GM21529 (cell line): ENCODE measurements around the gene HNMT.
A peak's percentile ranks its signal among the peaks of the same experiment; 100 is the strongest.

Experiments
- ATAC-seq: cut with Tn5 transposase; IDR thresholded peaks from one replicate; pipeline ENCODE4 v1.9.1; 2021; ENCODE audit not compliant: unreplicated experiment

Gene HNMT

DNA sequence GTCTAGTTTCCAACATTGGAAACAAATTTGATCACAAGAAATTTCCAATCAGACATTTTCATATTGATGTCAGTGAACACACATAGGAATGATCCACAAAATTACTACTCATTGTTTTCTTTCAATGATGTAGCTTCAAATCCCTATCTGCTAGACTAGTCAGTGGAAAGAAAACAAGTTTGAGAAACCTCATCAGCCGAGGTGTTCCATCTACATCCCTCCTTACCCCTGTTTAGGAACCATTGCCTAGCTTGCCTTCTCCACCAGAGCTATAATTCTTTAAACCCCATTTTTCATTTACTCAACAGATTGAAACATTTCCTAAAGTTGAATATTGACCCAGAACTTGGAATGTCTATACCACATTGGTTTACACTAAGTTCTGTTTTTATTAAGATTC is 45.3 kb downstream of the HNMT start:
- ATAC-seq = no peak

DNA sequence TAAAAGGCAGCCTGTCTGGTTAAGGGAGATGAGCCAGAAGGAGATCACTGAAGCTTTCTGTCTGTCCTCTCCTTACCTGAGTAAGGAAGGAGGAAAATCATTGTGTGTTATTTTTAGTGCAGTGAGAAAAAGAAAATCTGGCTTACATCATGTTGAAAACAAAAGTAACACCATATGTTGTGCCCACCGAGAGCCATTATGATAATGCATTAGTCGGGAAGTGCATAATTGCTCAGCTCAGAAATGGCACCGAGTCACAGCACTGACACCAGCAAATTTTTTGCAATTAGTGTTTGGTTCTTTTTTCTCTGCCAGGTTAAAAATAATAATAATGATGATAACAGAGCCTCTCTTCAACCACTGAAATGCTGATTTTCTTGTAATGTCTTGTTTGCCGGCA is 46.6 kb downstream of the HNMT start:
- ATAC-seq = no peak

DNA sequence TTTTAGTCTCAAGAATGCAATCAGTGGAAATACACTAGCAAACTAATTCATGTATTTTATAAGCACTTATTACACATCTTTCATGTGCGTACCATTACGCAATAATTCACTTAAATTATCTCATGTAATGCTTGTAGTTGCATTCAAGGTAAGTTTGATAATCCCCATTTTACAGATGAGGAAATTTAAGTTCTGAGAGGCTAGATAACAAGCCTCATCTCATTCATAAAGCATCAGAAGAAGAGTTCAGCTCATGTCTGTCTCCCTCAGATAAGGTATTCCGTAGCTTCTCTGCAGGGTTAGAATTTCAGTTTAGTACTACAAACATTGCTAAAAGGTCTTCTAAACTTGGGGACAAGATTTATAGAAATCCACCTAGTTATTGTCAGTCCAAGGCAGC is 47.8 kb downstream of the HNMT start:
- ATAC-seq = no peak

DNA sequence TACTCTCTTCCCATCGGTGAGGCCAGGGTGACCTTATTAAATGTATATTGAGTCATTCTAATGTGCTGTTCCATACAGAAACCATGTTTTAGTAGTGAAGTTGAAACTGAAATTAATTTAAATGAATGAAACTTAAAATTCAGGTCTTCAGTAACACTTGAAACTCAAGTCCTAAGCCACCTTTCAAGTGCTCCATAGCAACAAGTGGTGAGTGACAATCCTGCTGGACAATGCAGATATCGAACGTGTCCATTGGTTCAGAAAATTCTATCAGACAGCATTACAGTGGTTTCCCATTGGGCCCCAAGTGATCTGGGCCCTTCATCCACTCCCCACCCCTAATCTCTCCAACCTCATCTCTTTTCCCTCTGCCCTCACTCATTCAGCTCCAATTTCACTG is 48.7 kb downstream of the HNMT start:
- ATAC-seq = no peak

DNA sequence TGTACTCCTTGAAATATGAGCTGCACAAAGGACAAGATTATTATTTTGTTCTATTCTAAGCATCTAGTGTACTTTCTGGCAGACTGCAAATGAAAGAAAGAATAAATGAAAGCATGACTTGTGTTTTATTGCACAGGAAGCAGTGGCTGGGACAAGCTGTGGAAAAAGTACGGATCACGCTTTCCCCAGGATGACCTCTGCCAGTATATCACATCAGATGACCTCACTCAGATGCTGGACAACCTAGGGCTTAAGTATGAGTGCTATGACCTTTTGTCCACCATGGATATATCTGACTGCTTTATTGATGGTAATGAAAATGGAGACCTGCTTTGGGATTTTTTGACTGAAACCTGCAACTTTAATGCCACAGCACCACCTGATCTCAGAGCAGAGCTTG is 49.4 kb downstream of the HNMT start:
- ATAC-seq = no peak

DNA sequence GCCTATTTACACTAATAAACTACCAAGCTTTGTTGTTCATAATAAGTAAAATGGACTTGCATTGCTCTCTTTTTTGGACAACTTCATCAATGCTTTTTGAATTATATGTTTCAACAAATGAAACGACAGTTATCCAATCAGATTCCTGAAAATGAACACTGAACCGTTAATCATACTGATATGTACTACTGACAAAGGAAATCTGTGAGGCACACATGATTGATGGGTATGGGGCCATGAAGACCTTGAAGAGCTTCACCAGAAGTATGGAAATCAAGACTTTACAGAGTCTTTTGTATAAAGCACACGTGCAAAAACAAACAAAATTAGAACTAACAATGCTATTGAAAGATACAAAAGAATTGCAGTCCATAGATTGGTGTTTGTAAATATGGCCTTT is 51.2 kb downstream of the HNMT start:
- no peak for ATAC-seq

DNA sequence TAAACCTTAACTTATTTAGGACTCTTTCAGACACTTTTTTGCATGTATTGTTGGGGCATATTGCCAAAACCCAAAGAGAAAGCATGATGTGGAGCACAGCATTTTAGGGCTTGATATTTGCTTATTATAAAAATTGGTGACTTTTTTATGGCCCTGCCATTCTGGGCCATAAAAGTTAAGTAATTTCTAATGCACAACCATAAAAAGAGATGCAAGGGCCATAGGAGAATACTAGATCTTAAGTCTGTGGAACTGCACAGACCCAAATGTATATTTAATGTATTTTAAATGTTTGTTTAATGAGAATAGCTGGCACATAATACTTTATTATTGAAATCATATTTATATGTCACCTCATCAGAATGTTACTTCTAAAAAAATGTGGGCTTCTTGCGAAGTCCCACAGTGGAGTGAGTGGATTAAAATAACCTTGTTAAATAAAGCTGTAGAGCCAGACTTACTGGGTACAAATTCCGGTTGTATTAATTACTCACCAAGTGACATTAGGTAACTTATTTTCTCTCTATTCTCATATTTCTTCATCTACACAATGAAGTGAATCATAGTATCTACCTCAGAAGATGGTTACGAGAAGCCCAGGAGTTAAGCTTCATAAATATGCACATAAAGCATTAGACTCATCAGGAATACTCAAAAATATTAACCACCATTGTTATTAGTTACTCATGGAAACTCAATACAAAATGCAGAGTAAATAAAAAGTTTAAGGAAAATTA is 52.2 kb downstream of the HNMT start:
- ATAC-seq = no peak

DNA sequence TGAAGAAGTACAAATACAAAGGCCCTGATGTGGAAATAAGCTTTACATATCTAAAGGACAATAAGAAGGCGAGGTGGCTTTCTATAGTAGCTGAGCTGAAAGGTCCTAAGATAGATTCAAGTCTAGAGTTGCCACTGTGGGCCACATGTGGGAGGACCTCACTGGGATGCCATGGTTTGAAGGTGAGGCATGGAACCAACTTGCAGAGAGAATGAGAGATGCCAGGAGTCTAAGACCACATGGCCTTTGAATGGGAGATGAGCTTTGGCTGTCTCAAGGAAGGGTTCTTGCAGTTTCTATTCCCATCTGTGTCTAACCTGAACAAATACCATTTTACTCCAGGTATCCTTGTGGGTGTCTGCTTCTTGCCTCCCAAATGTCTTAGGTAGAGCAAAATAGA is 53.6 kb downstream of the HNMT start:
- ATAC-seq = no peak

DNA sequence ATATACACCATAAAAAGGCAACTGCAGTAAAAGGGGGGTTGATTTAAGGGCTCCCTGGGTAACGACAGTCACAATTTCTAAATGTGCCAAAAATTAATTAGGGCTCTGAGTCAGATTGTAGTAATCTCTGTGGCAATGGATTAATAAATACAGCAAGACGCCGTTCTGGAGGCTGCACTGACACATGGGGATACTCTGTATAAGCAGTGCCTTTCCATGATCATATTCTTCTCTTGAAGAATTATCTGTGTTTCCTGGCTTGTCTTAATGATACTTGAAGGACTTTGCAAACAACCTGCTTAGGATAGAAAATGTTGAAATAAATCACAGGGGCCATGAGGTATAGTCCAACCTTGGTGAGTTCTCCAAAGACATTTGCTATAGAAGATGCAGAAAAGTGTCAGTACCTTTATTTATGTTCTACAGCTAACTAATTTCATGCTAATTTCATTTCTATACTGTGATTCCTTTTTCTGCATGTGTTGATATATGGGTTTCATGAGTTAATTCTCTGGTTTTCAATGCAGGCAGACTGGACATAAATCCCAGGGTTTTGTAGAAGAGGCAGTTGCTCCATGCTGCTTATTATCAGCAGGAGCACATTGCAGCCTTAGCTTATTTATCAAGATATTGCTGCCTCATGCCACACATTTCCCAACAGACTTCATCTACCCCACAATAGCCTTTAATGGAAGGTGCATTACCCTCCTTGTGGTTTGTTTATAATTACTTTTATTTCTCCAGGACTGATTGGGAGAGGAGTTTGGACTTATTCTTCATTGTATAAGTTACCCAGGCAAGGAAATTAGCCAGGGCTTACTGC is 54.8 kb downstream of the HNMT start:
- ATAC-seq = no peak

DNA sequence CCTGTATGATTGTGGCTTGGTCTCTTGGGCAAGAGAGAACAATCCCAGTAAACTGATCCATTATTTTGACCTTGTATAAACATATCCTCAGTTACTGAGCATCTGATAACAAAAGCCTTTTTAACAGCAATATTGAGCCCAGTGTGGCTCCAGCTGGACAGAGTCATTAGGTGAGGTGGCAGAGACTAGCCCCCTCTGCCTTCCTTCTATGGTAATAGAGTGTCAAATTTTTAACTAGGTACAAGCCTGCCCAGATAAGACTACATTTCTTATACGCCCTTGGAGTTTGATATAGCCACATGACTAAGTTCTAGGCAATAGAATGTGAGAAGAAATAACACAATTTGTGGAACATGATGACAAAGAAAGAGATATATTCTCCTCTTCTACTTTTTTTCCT is 56.2 kb downstream of the HNMT start:
- ATAC-seq = no peak

DNA sequence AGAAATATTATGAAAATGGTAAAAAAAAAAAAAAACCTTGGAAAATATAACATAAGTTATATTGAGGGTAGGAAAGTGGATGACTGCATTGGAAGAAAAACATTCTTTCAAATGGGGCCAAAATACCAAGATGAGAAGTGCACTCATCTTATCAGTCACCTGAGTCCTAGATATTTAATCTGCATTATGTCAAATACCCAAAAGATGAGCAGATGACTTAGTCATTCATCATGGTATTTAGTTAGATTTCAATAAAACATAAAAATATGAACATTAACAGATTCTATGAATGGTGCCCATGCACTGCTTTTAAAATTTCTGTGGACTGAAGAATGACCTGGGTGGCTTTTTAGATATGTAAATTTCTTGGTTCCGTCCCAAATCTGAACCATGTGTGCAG is 56.9 kb downstream of the HNMT start:
- ATAC-seq = no peak

DNA sequence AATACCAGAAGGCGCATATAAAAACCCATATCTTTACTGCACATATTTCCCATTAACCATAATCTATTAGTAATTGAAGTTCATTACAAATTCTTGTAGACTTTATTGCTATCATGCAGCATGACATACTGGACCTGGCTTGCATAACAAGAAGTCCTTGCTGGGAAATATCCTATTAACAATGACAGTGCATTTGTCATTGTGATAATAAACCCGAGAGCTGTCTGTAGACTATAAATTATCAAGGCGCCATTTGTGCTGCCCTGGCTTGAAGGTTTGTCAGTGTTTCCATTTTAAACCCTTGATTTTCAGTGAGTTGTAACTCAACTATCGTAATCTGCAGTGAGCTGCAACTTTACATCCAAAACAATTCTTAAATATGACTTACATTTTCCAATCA is 59.0 kb downstream of the HNMT start:
- no peak for ATAC-seq

DNA sequence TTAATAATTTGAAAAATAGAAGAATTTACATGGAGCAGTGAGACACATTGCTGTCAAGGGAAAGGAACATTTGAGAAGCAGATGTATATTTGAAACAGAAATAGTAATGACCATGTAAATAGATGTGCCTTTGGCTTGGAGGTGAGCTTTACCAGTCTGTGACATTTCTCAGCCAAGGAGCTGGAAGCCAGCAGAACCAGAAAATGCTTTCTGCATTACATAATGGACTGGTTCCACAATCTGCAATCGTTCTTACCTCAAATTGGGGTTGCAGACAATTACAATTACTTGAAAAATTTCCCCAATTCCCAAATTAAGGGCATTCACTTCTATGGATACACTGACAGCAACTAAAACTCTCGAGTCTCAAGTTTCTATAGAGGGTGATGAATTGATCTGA is 59.7 kb downstream of the HNMT start:
- no peak for ATAC-seq

DNA sequence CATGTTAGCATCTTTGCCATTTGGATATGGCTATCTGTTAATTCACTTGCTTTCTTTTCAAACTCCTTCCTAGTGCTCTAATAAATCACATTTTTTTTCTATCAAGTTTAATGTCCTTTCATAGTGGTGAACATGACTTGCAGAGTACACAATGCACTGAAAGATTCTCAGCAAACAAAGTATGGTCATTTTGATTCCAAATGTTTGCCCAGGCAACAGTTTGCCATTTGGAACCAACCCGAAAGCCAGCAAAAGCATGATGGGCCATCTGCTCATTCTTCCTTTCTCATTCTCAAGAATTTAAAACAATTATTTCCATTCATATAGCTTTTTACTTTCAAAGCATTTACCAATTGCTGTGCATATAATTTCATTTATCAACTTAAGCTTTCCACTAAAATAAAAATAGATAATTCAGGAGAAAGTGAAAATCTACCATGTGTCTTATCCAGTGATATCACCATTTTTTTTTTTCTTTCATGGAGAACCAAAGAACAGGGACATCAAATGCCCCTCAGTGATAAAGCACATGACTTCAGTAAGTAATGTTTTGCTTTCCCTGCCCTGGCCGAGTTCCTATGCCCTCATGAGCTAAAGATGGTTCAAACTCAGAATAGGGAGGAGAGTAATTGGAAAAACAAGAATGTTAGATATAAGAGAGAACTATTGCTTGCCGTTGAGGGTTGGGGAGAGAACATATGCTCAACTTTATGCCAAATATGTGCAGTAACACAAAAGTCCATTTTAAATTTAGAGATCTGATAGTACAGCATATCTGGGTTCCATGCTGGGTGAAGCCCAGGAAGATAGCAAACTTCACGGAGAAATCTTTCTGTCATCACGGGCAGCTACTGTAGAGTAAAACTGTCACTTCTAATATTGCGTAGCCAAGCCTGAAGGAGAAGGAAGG is 62.1 kb downstream of the HNMT start:
- ATAC-seq = no peak

DNA sequence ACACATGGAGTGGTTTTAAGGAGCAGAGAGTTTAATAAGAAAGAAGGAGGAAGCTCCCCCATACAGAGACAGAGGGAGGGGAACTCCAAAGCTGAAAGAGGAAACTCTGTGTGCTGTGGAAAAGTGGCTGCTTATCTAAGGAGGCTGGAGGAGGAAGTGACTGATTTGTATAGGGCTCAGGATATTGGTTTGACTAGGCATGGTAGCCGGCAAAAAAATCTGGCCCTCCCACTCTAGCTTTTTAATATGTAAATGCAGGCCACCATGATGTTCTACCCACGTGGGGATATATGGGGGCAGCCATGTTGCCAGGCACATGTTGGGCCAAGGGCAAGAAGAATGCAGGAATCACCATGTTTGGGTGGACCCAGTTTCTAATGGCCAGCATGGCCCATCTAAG is 64.3 kb downstream of the HNMT start:
- ATAC-seq = peak; percentile 56

DNA sequence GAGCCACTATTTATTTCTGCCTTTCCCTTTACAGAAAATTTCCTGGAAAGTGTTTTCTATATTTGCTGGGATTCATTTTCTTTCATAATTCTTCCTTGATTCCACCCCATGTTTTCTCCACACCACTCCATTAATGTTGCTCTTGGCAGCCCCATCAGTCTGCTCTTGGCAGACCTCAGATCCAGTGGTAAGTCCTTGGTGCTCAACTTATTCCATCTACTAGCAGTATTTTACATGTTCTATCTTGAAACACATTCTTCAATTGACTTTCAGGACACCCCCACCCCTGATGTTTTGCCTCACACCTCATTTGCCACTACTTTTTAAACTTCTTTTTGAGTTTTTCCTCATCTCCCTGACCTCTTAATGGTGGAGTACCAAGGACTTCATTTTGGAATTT is 65.0 kb downstream of the HNMT start:
- ATAC-seq = no peak

DNA sequence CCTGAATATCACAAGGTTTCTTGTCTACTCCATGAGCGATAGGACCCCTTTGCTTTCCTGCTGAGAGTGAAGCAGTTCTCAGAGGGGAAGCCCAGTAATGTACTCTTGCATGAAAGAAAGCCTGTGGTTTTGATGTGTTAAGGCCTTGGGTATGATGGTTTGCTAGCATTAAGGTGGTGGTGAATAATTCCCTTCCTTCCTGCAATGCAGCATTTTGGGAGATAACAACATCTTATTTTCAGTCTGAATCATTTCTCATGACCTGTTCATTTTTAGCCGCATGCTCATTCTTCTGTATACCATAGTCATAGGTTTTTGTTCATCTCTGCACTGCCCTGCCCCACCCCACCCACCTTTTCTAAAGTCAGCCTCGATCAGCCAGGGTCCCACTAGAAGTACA is 66.2 kb downstream of the HNMT start:
- peak; percentile 71 for ATAC-seq

DNA sequence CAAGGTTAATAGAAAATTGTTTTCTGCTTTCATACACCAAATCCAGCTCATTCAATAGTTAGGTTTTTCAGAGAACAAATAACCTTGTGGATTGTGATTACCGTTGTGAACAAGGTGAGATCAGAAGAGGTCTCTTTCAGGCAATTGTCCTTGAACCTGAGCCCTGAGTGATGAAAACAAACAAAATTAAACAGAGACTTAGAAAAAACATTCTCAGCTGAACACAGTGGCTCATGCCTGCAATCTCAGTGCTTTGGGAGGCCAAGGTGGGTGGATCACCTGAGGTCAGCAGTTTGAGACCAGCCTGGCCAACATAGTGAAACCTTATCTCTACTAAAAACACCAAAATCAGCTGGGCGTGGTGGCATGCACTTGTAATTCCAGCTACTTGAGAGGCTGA is 68.1 kb downstream of the HNMT start:
- no peak for ATAC-seq

DNA sequence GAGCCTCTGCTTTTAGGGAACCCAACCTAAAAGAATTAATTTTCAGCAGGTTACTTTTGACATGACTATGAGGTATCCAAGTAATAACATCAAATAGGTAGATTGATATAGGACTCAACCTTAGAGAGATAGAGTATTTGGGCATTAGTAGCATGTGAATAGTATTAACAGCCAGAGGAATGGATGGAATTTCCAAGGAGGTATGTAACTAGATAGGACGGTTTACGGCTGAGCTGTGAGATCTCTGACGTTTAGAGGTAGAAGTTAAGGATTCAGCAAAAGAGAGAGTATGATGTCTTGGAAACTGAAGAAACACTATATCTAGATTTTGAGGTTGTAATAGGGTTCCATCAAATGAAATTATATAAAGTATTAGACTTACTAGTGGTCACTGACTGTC is 70.3 kb downstream of the HNMT start:
- no peak for ATAC-seq

DNA sequence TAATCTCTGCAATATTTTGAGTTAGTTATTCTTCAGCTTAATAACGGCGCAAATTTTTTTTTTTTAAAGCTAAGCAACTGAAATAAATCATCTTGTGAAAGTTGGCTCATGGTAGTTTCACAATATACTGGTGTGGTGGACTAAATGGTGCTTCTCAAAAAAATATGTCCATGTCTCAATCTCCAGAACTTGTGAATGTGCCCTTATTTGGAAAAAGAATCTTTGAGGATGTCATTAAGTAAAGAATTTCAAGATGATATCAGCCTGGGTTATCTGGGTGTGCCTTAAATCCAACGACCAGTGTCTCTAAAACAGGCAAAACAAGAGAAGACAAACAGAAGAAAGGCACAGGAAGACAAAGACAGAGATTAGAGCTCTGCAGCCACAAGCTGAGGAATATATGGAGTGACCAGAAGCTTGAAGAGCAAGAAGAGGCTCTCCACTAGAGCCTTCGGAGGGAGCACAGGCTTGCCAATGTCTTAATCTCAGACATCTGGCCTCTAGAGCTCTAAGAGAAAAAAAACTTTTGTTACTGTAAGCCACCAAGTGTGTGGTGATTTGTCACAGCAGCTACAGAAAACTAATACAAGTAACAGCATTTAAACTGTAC is 71.4 kb downstream of the HNMT start:
- ATAC-seq = no peak

DNA sequence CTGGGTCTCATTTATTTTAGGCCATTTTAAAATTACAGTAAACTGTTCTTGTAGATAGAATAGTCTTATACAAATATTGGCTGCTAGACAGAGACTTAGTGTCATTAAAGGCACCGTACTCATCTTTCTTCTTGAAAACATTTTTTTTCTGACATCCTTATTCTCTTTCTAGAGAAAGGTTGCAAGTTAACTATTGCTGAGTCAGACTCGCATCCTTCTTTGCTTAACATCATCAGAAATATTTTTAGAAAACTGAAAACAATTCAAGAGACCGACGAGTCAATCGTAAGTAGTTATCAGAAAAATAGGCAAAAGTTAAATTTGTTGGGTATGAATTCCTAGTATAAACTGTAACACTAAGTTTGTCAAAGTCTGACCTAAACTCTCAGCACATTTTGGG is 72.2 kb downstream of the HNMT start:
- ATAC-seq = no peak
